GM19397 (cell line): Measurements from ENCODE around the gene CX3CL1.
"Not testable (repeated sequence)": the region's sequence is repeated elsewhere in the genome, so short reads cannot be mapped to it uniquely, and the experiment has no call there.

Experiments used
- ATAC-seq: cut with Tn5 transposase; IDR thresholded peaks from one replicate; pipeline ENCODE4 v1.9.1; 2021; ENCODE audit warnings: mild to moderate bottlenecking, moderate library complexity; ENCODE audit not compliant: unreplicated experiment

The CX3CL1 gene

DNA sequence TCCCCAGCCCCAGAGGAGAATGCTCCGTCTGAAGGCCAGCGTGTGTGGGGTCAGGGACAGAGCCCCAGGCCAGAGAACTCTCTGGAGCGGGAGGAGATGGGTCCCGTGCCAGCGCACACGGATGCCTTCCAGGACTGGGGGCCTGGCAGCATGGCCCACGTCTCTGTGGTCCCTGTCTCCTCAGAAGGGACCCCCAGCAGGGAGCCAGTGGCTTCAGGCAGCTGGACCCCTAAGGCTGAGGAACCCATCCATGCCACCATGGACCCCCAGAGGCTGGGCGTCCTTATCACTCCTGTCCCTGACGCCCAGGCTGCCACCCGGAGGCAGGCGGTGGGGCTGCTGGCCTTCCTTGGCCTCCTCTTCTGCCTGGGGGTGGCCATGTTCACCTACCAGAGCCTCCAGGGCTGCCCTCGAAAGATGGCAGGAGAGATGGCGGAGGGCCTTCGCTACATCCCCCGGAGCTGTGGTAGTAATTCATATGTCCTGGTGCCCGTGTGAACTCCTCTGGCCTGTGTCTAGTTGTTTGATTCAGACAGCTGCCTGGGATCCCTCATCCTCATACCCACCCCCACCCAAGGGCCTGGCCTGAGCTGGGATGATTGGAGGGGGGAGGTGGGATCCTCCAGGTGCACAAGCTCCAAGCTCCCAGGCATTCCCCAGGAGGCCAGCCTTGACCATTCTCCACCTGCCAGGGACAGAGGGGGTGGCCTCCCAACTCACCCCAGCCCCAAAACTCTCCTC lies 10.4 kb downstream of the CX3CL1 start:
- ATAC-seq: no peak

GRCh38 chr16:57383276-57384247 lies 11.3 kb downstream of the CX3CL1 start:
- ATAC-seq: no peak

DNA sequence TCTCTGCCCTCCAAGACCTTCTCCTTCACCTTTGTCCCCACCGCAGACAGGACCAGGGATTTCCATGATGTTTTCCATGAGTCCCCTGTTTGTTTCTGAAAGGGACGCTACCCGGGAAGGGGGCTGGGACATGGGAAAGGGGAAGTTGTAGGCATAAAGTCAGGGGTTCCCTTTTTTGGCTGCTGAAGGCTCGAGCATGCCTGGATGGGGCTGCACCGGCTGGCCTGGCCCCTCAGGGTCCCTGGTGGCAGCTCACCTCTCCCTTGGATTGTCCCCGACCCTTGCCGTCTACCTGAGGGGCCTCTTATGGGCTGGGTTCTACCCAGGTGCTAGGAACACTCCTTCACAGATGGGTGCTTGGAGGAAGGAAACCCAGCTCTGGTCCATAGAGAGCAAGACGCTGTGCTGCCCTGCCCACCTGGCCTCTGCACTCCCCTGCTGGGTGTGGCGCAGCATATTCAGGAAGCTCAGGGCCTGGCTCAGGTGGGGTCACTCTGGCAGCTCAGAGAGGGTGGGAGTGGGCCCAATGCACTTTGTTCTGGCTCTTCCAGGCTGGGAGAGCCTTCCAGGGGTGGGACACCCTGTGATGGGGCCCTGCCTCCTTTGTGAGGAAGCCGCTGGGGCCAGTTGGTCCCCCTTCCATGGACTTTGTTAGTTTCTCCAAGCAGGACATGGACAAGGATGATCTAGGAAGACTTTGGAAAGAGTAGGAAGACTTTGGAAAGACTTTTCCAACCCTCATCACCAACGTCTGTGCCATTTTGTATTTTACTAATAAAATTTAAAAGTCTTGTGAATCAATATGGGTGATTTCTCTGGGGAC lies 12.2 kb downstream of the CX3CL1 start:
- no peak for ATAC-seq

DNA sequence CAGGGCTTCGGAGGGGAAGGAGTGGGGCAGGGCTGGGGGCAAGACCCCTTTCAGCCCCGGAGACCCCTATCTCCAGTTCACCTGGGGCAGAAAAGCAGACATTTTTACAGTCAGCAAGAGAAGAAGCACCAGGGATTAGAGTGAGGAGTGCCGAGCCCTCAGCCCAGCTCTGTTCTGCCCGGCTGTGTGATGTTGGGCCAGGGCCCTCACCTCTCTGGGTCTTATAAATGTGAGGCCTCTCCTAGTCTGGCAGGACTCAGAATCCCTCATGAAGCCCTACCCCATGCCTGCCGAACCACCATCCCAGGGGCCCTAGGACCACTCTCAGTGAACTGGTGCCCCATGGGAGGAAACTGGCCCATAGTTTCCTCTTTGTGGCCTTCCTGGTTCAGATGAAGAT lies 12.8 kb downstream of the CX3CL1 start:
- ATAC-seq: no peak

GRCh38 chr16:57386381-57386951 lies 14.2 kb downstream of the CX3CL1 start:
- ATAC-seq: no peak

DNA sequence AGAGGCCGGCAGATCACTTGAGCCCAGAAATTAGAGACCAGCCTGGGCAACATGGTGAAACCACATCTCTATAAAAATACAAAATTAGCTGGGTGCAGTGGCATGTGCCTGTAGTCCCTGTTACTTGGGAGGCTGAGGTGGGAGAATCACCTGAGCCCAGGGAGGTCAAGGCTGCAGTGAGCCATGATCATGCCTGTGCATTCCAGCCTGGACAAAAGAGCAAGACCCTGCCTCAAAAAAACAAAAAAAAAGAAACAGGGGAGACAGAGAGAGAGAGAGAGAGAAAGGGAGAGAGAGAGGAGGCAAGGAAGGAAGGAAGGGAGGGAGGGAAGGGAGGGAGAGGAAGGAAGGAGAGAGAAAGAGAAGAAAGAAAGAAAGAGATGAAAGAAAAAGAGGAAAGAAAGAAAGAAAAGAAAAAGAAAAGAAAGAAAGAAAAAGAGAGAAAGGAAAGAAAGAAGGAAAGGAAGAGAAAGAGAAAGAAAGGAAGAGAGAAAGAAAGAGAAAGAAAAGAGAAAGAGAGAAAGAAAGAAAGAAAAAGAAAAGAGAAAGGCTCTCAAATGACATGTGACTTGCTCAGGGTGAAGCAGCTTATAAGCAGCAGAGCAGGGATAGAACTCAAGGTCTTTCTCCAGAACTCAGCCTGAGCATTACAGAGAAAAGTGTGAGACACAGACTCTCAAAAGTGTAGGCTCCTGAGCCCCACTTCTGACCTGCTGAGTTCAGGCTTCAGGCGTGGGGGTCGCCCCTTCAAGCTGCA lies 15.5 kb downstream of the CX3CL1 start:
- ATAC-seq: peak; percentile 25

GRCh38 chr16:57388359-57389086 lies 16.2 kb downstream of the CX3CL1 start:
- peak; percentile 54 for ATAC-seq

- ATAC-seq: no peak
These were observed 16.8 kb downstream of the CX3CL1 start for GRCh38 chr16:57389087-57389468.

DNA sequence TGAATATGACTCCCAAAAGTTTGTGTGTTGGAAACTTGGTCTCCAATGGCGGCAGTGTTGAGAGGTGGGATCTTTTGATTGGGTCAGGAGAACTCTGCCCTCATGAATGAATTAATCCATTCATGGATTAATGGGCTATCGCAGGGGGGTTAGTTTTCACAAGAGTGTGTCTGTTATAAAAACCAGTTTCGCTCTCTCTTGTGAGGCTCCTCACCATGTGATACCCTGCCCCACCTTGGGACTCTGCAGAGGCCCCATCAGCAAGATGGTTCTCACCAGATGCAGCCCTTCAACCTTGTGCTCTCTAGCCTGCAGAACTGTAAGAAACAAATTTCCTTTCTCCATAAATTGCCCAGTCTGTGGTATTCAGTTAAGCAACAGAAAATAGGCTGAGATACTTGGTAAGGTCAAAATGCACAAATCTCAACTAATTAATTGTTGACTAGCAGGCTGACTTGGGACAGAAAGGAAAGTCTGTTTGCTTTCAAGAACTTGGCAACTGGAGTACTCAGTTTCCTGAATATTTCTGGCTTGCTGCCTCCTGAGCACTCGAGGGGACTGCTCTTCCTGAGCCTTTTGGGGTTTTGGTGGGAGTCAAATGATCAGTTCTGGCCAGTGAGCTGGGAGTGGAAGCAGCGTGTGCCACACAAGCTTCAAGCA lies 18.5 kb downstream of the CX3CL1 start:
- ATAC-seq: no peak

DNA sequence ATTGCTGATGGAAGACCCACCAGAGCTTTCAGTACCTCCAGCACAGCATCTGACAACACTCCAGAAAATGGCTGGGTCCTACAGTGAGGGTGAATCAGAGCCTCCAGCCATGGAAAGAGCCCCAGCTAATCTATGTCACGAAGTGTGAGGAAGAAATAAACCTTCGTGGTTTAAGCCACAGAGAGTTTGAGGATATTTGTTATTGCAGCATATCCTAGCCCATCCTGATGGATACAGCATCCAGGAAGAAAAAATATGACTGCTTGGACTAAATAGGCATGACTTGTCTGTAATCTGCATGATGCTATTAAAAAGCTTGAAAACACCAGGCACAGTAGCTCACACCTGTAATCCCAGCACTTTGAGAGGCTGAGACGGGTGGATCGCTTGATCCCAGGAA lies 19.0 kb downstream of the CX3CL1 start:
- no peak for ATAC-seq

DNA sequence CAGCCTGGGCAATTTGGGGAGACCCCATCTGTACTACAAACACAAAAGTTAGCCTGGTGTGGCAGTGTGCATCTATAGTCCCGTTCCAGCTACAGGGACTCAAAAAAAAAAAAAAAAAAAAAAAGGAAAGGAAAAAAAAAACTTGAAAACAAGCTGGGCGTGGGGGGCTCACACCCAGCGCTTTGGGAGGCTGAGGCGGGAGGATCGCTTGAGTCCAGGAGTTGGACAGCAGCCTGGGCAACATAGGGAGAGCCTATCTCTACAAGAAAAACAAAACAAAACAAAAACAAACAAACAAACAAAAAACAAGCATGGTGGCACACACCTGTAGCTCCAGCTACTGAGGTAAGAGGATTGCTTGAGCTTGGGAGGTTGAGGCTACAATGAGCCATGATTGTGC lies 19.4 kb downstream of the CX3CL1 start:
- ATAC-seq: no peak

DNA sequence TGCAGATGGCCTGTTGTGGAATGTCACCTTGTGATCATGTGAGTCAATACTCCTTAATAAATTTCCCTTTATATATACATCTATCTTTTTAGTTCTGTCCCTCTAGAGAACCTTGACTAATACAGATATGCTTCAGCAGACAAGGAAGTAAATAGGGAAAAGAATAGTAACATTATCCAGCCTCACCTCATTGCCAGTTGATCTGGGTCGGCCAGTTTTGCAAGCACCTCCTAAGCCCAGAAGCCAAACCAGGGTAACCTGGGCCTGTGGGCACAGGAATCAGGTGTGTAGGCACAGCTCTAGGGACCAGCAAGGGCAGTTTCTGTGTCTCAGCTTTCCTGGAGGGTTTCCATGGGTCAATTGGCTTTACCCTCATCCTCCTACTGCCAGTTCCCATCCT lies 20.4 kb downstream of the CX3CL1 start:
- ATAC-seq: no peak

GRCh38 chr16:57394444-57394843 lies 22.2 kb downstream of the CX3CL1 start:
- no peak for ATAC-seq

DNA sequence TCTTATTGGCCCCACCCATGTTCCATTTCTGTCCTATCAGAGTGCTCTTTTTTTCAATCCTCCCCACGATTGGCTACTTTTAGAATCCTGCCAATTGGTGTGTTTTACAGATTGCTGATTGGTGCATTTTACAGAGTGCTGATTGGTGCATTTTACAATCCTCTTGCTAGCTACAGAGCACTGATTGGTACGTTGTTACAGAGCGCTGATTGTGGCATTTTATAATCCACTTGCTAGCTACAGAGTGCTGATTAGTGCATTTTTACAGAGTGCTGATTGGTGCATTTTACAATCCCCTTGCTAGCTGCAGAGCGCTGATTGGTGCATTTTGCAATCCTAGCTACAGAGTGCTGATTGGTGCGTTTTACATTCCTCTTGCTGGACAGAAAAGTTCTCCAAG lies 22.7 kb downstream of the CX3CL1 start:
- ATAC-seq: no peak

- ATAC-seq: no peak
These were observed 24.5 kb downstream of the CX3CL1 start for GRCh38 chr16:57396786-57397185.

- not testable (repeated sequence) for ATAC-seq
These were observed 25.2 kb downstream of the CX3CL1 start for GRCh38 chr16:57397493-57397892.

- ATAC-seq: no peak
These were observed 29.8 kb downstream of the CX3CL1 start for GRCh38 chr16:57401943-57402640.
